ENCODE data around the gene SH3BP2. TPM values are rescaled to one million over a fixed set of nuclear protein-coding genes. Genes with fewer than 3 reads are reported as not detected.

SH3BP2 gene
- total RNA-seq, 1 donor from 2014 or later: 102 TPM

GRCh38 chr4:2861631-2862436, 68.9 kb downstream of the SH3BP2 start:
- Histone ChIP-seq H3K36me3 (no peaks in the 10 kb centered on the region), H3K4me1 (peaks cover 100% of the 10 kb centered on the region), H3K27me3 (ENCODE audit: low read depth) (no peaks in the 10 kb centered on the region), H3K4me3 (no peak overlapping the region), H3K9me3 (no peaks in the 10 kb centered on the region), H3K27ac (peak overlapping the region; percentile 56)
- intact Hi-C loops (cut with DNase I): no loop called here
- no peak for ATAC-seq
- no peak for TF ChIP-seq CTCF (IDR thresholded peaks at IDR 0.05)
- DNase-seq: no peak

- Histone ChIP-seq H3K27me3 (ENCODE audit: low read depth) (no peaks in the 10 kb centered on the region), H3K4me3 (no peak overlapping the region), H3K27ac (peak overlapping the region; percentile 56), H3K9me3 (no peaks in the 10 kb centered on the region), H3K36me3 (no peaks in the 10 kb centered on the region), H3K4me1 (peaks cover 100% of the 10 kb centered on the region)
- intact Hi-C loops (cut with DNase I): no loop called here
- TF ChIP-seq CTCF (IDR thresholded peaks at IDR 0.05): no peak
- no peak for DNase-seq
- peak; percentile 25 to 53 for ATAC-seq
These were observed 69.6 kb downstream of the SH3BP2 start for GRCh38 chr4:2862528-2862927.

GRCh38 chr4:2863649-2864048, 70.8 kb downstream of the SH3BP2 start:
- Histone ChIP-seq H3K27me3 (ENCODE audit: low read depth) (no peaks in the 10 kb centered on the region), H3K27ac (peak overlapping the region; percentile 12), H3K36me3 (no peaks in the 10 kb centered on the region), H3K9me3 (no peaks in the 10 kb centered on the region), H3K4me3 (no peak overlapping the region), H3K4me1 (peaks cover 100% of the 10 kb centered on the region)
- no peak for TF ChIP-seq CTCF (IDR thresholded peaks at IDR 0.05)
- DNase-seq (no peak), ATAC-seq (no peak)
- intact Hi-C loops (cut with DNase I): no loop called here

GRCh38 chr4:2865196-2865780, 72.4 kb downstream of the SH3BP2 start:
- TF ChIP-seq CTCF (IDR thresholded peaks at IDR 0.05): no peak
- ATAC-seq: no peak
- Histone ChIP-seq H3K27ac (peak overlapping the region; percentile 15), H3K9me3 (no peaks in the 10 kb centered on the region), H3K27me3 (ENCODE audit: low read depth) (no peaks in the 10 kb centered on the region), H3K36me3 (no peaks in the 10 kb centered on the region), H3K4me1 (peaks cover 100% of the 10 kb centered on the region), H3K4me3 (no peak overlapping the region)
- DNase-seq: no peak
- intact Hi-C loops (cut with DNase I): no loop called here

GRCh38 chr4:2866160-2866861, 73.4 kb downstream of the SH3BP2 start:
- intact Hi-C loops (cut with DNase I): no loop called here
- ATAC-seq (no peak), DNase-seq (no peak)
- no peak for TF ChIP-seq CTCF (IDR thresholded peaks at IDR 0.05)
- Histone ChIP-seq H3K36me3 (no peaks in the 10 kb centered on the region), H3K4me1 (peaks cover 99% of the 10 kb centered on the region), H3K27me3 (ENCODE audit: low read depth) (no peaks in the 10 kb centered on the region), H3K27ac (peak overlapping the region; percentile 71), H3K4me3 (no peak overlapping the region), H3K9me3 (no peaks in the 10 kb centered on the region)

Measured in lower lobe of right lung (tissue), 2 donors.